GM12872 (cell line): Measurements from ENCODE around the gene MAD2L1BP.

ENCODE experiments used
- CTCF ChIP-seq: IDR thresholded peaks from 3 replicates; pipeline ENCODE4 v1.5.1; 2011; ENCODE audit warnings: low read depth, mild to moderate bottlenecking, low read length, moderate library complexity; ENCODE audit not compliant: insufficient read depth

Gene MAD2L1BP

GRCh38 chr6:43628393-43629103 lies 7.1 kb upstream of the MAD2L1BP start:
- TF ChIP-seq CTCF, result no peak

- no peak for TF ChIP-seq CTCF
These were observed 6.5 kb upstream of the MAD2L1BP start, which contains the start of gene GTPBP2 for GRCh38 chr6:43629104-43629504. TSS of gene GTPBP2 (minus strand) at chr6:43629264. CDS start at chr6:43629162, 102 bp downstream.

GRCh38 chr6:43629505-43630300 lies 5.9 kb upstream of the MAD2L1BP start:
- TF ChIP-seq CTCF, result no peak

- no peak for TF ChIP-seq CTCF
These were observed 4.5 kb upstream of the MAD2L1BP start for GRCh38 chr6:43630980-43631619.

GRCh38 chr6:43634702-43635303 lies 837 bp upstream of the MAD2L1BP start:
- no peak for TF ChIP-seq CTCF

GRCh38 chr6:43636308-43636659 lies 644 bp downstream of the MAD2L1BP start:
- no peak for TF ChIP-seq CTCF
